GM23338 (cell line): ENCODE data around the gene QKI. TPM values are rescaled to one million over a fixed set of nuclear protein-coding genes. Genes with fewer than 3 reads are reported as not detected.
A peak's percentile ranks its signal among the peaks of the same experiment; 100 is the strongest.

ENCODE experiments used
- ATAC-seq: fragments of 200-7000 bp; cut with Tn5 transposase; 3 replicates; pipeline ENCODE4 v1.9.1; 2020
- DNase-seq: peaks from one replicate; pipeline ENCODE4 v3.0.0-alpha.2; 2015; ENCODE audit warnings: low spot score
- H2AFZ ChIP-seq: fragments of 200-600 bp; sonication (generic); 2 replicates; pipeline ENCODE4 v1.8.0; 2016; ENCODE audit warnings: antibody characterized with exemption, mild to moderate bottlenecking, moderate library complexity
- H3F3A ChIP-seq: fragments of 200-600 bp; sonication (generic); replicated peaks from 2 replicates; pipeline ENCODE4 v1.8.0; 2017; ENCODE audit warnings: antibody characterized with exemption, mixed run types, low read depth
- H3K27ac ChIP-seq: fragments of 200-600 bp; sonication (generic); 2 replicates; pipeline ENCODE4 v1.6.1; 2016; ENCODE audit warnings: low read depth
- H3K27me3 ChIP-seq: fragments of 200-600 bp; sonication (generic); 2 replicates; pipeline ENCODE4 v1.8.0; 2016; ENCODE audit warnings: mild to moderate bottlenecking, mixed run types, moderate library complexity; ENCODE audit not compliant: insufficient read depth
- H3K36me3 ChIP-seq: fragments of 200-600 bp; sonication (generic); 2 replicates; pipeline ENCODE4 v1.8.0; 2016; ENCODE audit warnings: mild to moderate bottlenecking; ENCODE audit not compliant: insufficient read depth
- H3K4me1 ChIP-seq: fragments of 200-600 bp; sonication (generic); 2 replicates; pipeline ENCODE4 v1.8.0; 2016; ENCODE audit warnings: mild to moderate bottlenecking, moderate library complexity; ENCODE audit not compliant: insufficient read depth
- H3K4me2 ChIP-seq: fragments of 200-600 bp; sonication (generic); 2 replicates; pipeline ENCODE4 v1.7.1; 2017; ENCODE audit warnings: mixed run types
- H3K4me3 ChIP-seq: fragments of 200-600 bp; sonication (generic); 2 replicates; pipeline ENCODE4 v1.6.1; 2016; ENCODE audit warnings: mixed run types
- H3K79me2 ChIP-seq: fragments of 200-600 bp; sonication (generic); replicated peaks from 2 replicates; pipeline ENCODE4 v1.8.0; 2017; ENCODE audit warnings: mild to moderate bottlenecking; ENCODE audit not compliant: insufficient read depth
- H3K9me2 ChIP-seq: fragments of 200-600 bp; sonication (generic); 2 replicates; pipeline ENCODE4 v1.8.0; 2017; ENCODE audit not compliant: insufficient read depth
- H4K20me1 ChIP-seq: fragments of 200-600 bp; sonication (generic); replicated peaks from 2 replicates; pipeline ENCODE4 v1.8.0; 2017; ENCODE audit warnings: mild to moderate bottlenecking; ENCODE audit not compliant: insufficient read depth
- H3K27ac Mint-ChIP-seq: 2 replicates; pipeline ENCODE4 v1.8.0; 2020; ENCODE audit warnings: inconsistent platforms, mild to moderate bottlenecking, moderate library complexity, mixed read lengths
- H3K27me3 Mint-ChIP-seq: 3 replicates; pipeline ENCODE4 v1.8.0; 2022; ENCODE audit warnings: low read depth, mild to moderate bottlenecking, moderate library complexity, mixed read lengths, inconsistent platforms; ENCODE audit not compliant: insufficient read depth, poor library complexity
- H3K36me3 Mint-ChIP-seq: 3 replicates; pipeline ENCODE4 v1.8.0; 2021; ENCODE audit warnings: low read depth, mild to moderate bottlenecking, inconsistent platforms, moderate library complexity, mixed read lengths
- H3K4me1 Mint-ChIP-seq: 3 replicates; pipeline ENCODE4 v1.8.0; 2020; ENCODE audit warnings: mild to moderate bottlenecking, inconsistent platforms, mixed read lengths
- H3K4me3 Mint-ChIP-seq: 3 replicates; pipeline ENCODE4 v1.8.0; 2021; ENCODE audit warnings: moderate library complexity, mild to moderate bottlenecking, inconsistent platforms, mixed read lengths
- H3K9me3 Mint-ChIP-seq: 3 replicates; pipeline ENCODE4 v1.8.0; 2020; ENCODE audit warnings: moderate library complexity, mild to moderate bottlenecking, inconsistent platforms, mixed read lengths
- CREB1 ChIP-seq: fragments of 250-450 bp; sonication (Bioruptor Pico); IDR thresholded peaks from 2 replicates; pipeline ENCODE4 v1.5.0; 2020; ENCODE audit warnings: low read depth, mild to moderate bottlenecking, moderate library complexity
- EZH2phosphoT487 ChIP-seq: fragments of 200-600 bp; sonication (generic); IDR thresholded peaks from one replicate; pipeline ENCODE4 v1.8.1; 2018; ENCODE audit warnings: antibody characterized with exemption; ENCODE audit not compliant: unreplicated experiment
- NANOG ChIP-seq: IDR thresholded peaks from 2 replicates; pipeline ENCODE4 v1.6.1; 2016; ENCODE audit warnings: antibody characterized with exemption, borderline replicate concordance
- POLR2AphosphoS5 ChIP-seq: IDR thresholded peaks from 2 replicates; pipeline ENCODE4 v1.6.1; 2016; ENCODE audit warnings: antibody characterized with exemption, low read depth
- REST ChIP-seq: IDR thresholded peaks from one replicate; pipeline ENCODE4 v1.6.1; 2018; ENCODE audit warnings: antibody characterized with exemption; ENCODE audit not compliant: unreplicated experiment
- STAT1 ChIP-seq: IDR thresholded peaks from one replicate; pipeline ENCODE4 v1.6.1; 2016; ENCODE audit warnings: antibody characterized with exemption; ENCODE audit not compliant: unreplicated experiment
- ZNF114 ChIP-seq: fragments of 250-450 bp; sonication (Bioruptor Pico); IDR thresholded peaks from 2 replicates; pipeline ENCODE4 v1.5.0; 2020; ENCODE audit warnings: mild to moderate bottlenecking, moderate library complexity
- ZNF331 ChIP-seq: fragments of 250-450 bp; sonication (Bioruptor Pico); IDR thresholded peaks from 2 replicates; pipeline ENCODE4 v1.5.0; 2020; ENCODE audit warnings: low read depth, mild to moderate bottlenecking, moderate library complexity
- ZNF462 ChIP-seq: fragments of 250-450 bp; sonication (Bioruptor Pico); IDR thresholded peaks from 2 replicates; pipeline ENCODE4 v1.5.0; 2020; ENCODE audit warnings: mild to moderate bottlenecking, moderate library complexity
- polyA plus RNA-seq: library from polyadenylated mRNA; unstranded; fragments of >200 nt; fragmentation: Nextera tagmentation; extraction: Ambion mirVana; gene quantifications from 2 replicates; pipeline ENCODE4 v1.2.1, GENCODE V29; 2016
- total RNA-seq: library from RNA; depleted of rRNA; stranded (reverse); fragments of >200 nt; shearing (Covaris generic); gene quantifications from 2 replicates; pipeline ENCODE4 v1.2.3, GENCODE V29; 2014
- TF ChIP-seq, protein P1 (sequence below): IDR thresholded peaks from 2 replicates; pipeline ENCODE4 v1.6.1; 2016; ENCODE audit warnings: antibody characterized with exemption
- TF ChIP-seq, protein P2 (sequence below), 2 experiments: fragments of 200-600 bp in 1 of 2; sonication (generic) in 1 of 2; conservative IDR thresholded peaks; 2 replicates each; pipeline versions ENCODE4 v1.5.1 to v1.6.1; 2016 to 2017; ENCODE audit warnings: antibody characterized with exemption in 2 of 2, low read depth in 2 of 2, mild to moderate bottlenecking in 2 of 2, moderate library complexity in 1 of 2

The QKI gene
- total and polyA plus RNA-seq, 2 experiments from 2014 or later = 60.8 to 159 TPM

DNA sequence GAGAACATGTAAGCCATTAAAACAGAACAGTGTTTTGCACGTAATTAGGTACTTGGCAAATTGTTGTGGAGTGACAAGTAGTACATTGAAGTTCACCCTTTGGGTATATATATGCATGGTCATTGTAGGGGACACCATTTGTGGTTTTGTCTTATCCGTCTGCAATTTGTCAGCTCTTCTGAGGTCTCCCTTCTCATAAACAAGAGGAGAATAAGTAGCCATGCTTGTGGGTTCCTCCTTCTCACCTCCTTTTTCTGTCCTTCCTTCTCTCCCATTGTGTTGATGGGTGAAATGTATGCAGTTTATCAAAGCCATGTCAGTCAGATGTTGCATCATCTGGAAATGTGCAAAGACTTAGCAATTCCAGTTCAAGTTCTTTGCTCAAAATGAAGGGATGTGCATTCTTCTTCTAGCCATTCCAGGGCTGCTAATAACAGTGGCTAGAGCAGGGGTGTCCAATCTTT, 70.9 kb downstream of the QKI start:
- Histone ChIP-seq H2AFZ (no peak overlapping the region), H3F3A (no peaks in the 10 kb centered on the region), H3K27me3 (no peaks in the 10 kb centered on the region), H3K9me2 (0 out of 2 replicates have a peak, but pooled peaks cover 6% of the 10 kb centered on the region), H3K4me2 (no peak overlapping the region), H4K20me1 (peaks cover 21% of the 10 kb centered on the region), H3K4me1 (peaks cover 35% of the 10 kb centered on the region), H3K36me3 (no peaks in the 10 kb centered on the region), H3K27ac (no peak overlapping the region), H3K79me2 (peaks cover 100% of the 10 kb centered on the region), H3K4me3 (no peak overlapping the region)
- H3K27ac Mint-ChIP-seq = peak overlapping the region; percentile 59
- no peak for TF ChIP-seq ZNF331
- no peak for TF ChIP-seq STAT1
- TF ChIP-seq ZNF462 = no peak
- TF ChIP-seq ZNF114 (CRISPR knock-in tag) = no peak
- TF ChIP-seq EZH2phosphoT487 = no peak
- TF ChIP-seq CREB1 (CRISPR knock-in tag) = no peak
- TF ChIP-seq, protein P1, sequence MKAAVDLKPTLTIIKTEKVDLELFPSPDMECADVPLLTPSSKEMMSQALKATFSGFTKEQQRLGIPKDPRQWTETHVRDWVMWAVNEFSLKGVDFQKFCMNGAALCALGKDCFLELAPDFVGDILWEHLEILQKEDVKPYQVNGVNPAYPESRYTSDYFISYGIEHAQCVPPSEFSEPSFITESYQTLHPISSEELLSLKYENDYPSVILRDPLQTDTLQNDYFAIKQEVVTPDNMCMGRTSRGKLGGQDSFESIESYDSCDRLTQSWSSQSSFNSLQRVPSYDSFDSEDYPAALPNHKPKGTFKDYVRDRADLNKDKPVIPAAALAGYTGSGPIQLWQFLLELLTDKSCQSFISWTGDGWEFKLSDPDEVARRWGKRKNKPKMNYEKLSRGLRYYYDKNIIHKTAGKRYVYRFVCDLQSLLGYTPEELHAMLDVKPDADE = no peak
- no peak for TF ChIP-seq POLR2AphosphoS5
- no peak for TF ChIP-seq REST
- TF ChIP-seq, protein P2, sequence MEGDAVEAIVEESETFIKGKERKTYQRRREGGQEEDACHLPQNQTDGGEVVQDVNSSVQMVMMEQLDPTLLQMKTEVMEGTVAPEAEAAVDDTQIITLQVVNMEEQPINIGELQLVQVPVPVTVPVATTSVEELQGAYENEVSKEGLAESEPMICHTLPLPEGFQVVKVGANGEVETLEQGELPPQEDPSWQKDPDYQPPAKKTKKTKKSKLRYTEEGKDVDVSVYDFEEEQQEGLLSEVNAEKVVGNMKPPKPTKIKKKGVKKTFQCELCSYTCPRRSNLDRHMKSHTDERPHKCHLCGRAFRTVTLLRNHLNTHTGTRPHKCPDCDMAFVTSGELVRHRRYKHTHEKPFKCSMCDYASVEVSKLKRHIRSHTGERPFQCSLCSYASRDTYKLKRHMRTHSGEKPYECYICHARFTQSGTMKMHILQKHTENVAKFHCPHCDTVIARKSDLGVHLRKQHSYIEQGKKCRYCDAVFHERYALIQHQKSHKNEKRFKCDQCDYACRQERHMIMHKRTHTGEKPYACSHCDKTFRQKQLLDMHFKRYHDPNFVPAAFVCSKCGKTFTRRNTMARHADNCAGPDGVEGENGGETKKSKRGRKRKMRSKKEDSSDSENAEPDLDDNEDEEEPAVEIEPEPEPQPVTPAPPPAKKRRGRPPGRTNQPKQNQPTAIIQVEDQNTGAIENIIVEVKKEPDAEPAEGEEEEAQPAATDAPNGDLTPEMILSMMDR (conservative IDR thresholded peaks at IDR 0.05; ENCODE audit: low read depth in 2 of 2) = no peak
- TF ChIP-seq NANOG = no peak
- H3K4me1 Mint-ChIP-seq = peaks cover 47% of the 10 kb centered on the region
- DNase-seq (no peak), ATAC-seq (no peak)
- H3K4me3 Mint-ChIP-seq = no peak overlapping the region
- H3K36me3 Mint-ChIP-seq = 0 out of 3 replicates have a peak, but pooled peaks cover 4% of the 10 kb centered on the region
- no peaks in the 10 kb centered on the region for H3K9me3 Mint-ChIP-seq
- H3K27me3 Mint-ChIP-seq = no peaks in the 10 kb centered on the region
